Germinal center (tissue), 1 donor: Measurements from ENCODE around the gene ATP2B2.
"Not testable (repeated sequence)": the region's sequence is repeated elsewhere in the genome, so short reads cannot be mapped to it uniquely, and the experiment has no call there.

Experiments
- DNase-seq: peaks from one replicate; pipeline ENCODE4 v3.0.0; 2012; ENCODE audit warnings: mixed read lengths, low spot score

The ATP2B2 gene

DNA sequence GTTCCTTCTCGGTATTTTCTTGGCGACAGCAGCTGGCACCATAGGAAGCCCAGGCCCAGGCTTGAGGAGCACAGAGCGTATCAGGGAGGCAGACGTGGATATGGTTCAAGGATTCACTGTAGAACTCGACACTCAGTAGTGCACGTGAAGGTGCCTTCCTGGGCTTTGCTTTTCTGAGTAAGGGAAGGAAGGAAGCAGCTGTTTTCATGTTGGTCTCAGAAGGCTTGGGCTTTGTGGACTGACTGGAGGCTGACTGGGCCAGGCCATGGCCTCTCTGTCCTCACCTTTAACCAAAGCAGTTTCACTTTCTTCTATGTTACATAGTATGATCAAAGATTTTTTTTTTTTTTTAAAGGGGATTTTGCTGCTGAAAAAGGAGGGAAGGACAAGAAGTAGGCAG lies 205.7 kb downstream of the ATP2B2 start:
- no peak for DNase-seq

DNA sequence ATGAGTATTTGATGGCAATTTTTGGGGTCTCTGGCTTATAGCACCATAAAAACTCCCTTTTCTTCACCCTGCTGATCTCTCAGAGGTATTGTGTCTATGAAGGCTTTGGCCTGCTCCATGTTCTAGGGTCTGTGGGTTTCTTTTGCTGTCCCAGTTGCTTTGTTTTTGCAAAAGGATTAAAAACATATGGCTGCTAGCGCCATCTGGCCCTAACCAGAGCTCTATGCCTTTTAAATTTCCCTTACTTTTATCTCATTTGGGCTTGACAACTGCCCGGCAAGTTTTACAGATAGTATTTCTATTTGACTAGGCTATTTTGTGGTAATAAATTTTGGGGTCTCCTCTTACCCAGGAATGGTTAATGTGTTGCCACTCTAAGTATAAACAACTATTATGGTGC lies 206.2 kb downstream of the ATP2B2 start:
- DNase-seq, result no peak

DNA sequence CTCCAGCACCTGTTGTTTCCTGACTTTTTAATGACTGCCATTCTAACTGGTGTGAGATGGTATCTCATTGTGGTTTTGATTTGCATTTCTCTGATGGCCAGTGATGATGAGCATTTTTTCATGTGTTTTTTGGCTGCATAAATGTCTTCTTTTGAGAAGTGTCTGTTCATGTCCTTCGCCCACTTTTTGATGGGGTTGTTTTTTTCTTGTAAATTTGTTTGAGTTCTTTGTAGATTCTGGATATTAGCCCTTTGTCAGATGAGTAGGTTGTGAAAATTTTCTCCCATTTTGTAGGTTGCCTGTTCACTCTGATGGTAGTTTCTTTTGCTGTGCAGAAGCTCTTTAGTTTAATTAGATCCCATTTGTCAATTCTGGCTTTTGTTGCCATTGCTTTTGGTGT lies 207.3 kb downstream of the ATP2B2 start:
- not testable (repeated sequence) for DNase-seq

DNA sequence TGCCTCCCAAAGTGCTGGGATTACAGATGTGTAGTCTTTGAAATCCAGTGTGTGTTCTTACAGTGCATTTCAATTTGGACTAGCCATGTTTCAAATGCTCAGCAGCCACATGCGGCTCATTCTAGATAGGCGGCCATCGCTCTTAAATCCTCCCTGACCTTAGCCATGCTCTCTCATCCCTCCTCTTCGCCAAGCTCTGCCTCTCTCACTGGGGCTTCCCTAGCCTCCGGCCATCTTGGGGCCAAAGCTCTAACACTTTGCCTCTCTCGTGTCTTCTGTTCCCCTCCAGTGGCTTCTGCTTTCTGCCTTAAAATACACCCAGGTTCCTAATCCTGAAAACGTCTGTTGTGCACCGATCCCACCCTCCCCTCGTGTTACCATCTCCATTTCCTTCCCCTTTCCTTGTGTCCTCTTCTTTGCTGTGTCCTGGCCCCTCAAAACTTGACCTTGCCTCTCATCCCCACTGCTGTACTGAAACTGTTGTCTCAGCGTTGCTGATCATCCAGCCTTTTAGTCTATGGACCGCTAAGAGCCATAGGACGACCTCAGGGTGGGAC lies 211.3 kb downstream of the ATP2B2 start:
- DNase-seq, result no peak

DNA sequence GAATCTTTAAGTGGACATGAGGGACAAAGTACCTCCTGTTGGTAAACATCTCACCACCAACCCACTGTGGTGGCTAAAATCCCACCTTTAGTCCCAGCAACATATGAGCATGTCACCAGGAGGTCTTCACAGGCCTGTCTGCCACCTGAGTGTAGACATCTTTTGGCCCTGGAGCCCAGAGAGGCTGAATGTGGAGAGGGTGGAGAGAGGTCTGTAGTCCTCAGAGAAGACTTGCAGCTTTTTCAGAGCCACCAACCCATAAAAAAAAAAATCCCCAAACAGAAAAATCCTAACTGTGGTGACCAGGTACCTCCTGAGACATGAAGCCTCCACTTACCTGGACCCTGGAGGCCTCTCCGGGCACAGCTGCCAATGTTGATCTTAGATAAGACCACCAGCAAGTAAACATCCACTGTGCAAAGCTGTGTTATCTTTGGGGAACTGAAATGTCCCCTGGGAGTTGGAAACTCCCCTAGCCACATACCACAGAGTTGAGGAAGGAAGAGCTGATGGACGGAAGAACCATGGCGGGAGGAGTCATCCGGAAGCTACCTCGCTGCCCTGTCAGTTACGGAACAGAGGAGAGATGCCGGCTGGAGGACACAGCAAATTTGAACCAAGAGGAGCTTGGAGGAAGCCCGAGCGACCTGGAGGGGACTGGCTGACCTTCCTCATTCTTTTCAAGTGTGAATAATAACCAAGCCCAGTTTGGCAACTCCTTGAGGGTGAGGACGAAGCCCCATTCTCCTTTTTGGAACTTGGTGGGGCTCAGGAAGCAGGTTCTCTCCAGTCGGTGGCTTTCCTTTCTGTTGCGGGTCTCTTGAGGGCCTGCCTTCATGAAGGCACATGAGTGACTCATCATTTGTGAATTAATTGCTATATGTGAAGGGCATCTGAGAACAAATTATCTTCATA lies 212.6 kb downstream of the ATP2B2 start, which contains the start of gene GHRL:
GHRL (minus strand) TSS at position 443 of the 915 bp plus-strand sequence. CDS start 2,767 bp downstream, outside the sequence.
- DNase-seq, result peak; percentile 78

DNA sequence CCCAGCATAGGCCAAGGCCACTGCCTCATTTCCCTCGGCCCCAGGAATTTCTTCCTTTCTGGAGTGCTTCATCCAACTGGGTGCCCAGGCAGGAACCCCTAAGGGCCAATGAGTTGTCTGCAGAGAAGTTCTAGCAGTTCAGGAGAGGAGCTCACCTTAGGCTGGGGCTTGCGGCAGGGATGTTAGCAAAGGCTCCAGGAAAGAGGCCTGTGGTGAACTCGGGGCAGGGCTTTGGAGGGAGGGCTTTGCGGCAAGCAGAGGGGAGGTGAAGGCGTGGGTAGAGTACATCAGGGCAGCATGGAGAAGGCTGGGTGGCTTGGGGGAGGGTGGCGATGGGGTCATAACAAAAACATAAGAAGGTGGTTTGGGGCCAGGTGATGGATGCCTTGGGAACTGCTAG lies 213.7 kb downstream of the ATP2B2 start:
- DNase-seq, result no peak

DNA sequence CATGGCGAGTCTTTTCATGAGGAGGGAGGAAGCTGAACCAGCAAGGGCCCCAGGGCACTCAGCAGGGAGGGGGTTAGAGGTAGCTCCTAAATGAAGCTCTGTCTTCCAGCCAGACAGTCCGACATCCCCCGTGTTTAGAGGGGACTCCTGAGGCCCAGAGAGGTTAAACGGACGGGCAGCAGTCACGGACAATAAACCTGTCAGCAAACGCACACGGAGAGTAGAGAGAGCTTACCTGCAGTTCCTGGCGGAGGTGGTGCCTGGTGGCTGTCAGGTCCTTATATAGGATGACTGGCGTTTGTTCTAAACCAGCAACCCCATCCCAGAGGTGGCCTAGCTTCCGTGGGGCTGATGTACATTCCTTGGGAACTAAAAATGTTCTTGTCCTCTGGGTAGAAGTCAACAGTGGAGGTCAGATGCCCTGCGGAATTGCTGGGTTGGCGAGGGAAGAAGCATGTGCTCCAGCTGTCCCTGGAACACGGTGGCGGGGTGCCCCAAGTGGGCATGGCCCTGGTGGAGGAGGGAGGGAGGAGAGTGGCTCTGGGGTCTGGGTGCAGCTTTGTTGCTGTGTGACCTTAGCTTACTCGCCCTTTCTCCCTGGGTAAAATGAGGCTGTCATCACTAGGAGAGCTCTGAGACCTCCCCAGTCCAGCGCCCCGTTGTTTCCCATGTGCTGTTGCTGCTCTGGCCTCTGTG lies 214.8 kb downstream of the ATP2B2 start:
- no peak for DNase-seq

DNA sequence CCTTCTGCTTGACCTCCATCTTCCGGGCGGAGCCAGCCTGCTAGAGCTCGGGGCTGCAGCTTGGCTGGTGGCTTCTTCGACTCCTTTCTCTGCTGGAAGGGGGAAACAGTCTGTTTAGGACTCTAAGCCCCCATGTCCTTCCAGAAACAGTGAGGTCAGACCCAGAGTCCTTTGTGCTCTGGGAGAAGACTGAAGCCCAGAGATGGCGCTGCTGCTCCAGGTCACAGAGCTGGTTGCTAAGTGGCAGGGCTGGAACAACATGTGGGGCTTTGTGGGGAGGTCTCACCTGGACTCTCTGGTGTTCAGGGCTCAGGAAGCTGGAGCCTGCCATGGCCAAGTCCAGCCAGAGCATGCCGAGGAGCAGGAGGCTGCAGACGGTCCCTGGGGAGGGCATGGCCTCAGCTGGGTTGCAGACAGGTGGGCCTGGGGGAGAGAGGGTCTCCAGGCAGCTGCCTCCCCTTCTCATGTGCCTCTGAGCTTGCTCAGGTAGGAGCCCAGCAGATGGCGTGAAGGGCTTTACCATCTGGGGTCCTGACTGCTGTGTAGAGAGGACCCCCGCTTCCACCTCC lies 215.5 kb downstream of the ATP2B2 start:
- DNase-seq, result no peak

DNA sequence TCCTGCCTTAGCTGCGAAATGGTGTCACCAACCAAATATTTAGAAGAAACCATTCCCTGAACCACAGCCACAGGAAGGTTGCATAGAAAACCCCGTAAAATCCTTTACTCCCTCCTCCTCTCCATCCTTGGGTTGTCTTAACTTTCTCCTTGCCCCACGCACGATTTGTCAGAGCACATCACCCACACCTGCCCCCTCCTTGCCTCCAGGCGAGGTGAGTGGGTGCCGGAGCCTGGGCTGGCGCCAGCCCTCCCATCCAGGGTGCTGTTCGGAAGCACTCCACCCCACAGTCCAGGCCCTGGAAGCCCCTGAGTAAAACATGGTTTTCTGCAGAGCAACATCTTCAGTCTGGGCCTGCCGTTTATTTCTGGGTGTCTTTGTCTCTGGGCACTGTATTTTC lies 216.3 kb downstream of the ATP2B2 start:
- no peak for DNase-seq

DNA sequence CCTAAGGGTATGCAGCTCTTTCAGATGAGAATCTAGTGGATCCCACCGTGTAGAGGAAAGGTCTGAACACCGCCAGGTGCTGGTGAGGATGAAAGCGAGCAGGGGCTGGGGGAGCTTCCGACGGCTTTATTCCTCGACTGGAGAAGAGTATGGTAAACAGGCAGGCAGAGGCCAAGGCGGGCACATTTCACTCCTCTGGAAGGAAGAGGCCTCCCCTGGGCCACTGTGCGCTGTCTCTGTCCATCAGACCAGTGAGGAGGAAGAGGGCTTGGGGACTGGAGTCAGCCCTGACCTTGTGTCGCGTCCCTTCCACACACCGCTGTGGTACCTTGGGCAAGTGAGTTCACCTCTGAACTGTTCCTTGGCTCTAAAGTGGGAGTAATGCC lies 216.8 kb downstream of the ATP2B2 start:
- DNase-seq, result no peak

DNA sequence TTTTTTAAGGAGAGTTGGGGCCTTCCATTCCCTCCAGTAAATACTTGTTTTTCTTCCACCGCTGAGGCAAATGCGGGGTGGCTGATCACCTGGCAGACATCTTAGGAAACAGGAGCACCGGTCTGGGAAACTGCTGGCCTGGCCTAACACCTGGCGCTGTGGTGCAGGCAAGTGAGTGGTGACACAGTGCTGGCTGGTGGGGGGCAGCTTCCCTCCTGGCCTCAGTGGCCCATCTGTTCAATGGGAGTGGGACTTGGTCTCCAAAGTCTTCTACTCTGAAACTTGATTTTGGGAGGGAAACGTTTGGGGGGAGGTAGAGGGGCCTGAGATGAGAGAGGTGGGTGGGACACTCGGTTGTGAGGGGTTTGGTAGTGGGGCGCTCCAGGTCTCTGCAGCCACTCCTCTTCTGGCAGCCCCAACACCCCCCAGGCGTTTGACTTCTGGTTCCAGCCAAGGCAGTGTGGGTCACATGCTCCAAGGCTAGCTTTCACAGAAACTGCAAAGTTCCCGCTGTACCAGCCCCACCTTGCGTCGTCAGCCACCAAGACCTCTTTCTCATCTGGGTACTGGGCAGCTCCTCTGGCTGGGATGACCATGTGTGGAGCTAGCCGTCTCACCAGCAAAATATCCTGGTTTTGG lies 217.3 kb downstream of the ATP2B2 start:
- no peak for DNase-seq

DNA sequence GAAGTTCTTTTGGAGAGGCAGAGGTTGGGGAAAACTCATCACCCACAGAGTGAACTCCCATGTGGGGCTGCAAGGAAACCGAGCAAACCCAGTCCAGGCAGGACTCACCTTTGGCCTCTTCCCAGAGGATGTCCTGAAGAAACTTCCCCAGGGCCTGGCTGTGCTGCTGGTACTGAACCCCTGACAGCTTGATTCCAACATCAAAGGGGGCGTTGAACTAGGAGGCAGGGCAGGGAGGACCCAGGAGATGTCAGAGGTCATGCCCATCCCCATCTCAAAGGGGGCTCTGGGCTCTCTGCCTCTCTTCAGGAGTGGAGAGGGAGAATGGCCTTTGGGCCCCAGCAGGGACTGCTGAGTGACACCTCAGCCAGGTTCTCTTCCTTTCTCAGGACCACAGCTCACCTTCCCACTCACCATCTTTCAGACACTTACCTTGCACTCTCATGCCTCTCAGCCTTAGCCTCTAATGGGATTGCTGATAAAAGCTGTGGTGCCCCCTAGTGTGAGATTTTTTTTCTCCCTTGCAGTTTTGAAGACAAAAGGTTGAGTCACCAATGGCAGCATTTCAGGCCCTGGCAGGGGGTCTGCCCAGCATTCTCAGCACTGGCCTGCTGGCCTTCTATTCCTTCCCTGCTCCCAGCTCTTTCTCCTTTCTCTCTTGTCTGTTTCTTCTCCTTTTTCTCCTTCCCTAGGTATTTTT lies 218.6 kb downstream of the ATP2B2 start:
- DNase-seq, result peak; percentile 32

DNA sequence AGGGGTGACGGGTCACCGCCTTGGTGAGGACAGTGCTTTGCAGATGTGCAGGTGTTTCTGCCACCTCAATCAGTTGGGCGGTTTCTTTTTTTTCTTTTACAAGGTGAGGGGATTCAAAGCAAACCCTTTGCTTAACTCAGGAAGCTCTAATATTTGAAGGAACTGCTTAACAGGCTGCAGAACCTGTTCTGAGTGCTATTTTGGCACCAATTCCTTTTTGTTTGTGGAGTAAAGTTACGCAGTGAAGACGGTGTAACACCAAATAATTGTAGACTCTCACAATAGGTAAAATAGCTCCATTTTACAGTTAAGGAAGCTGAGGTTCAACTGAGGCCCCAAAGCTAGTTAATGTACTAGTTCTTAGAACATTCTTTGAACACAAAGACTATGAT lies 219.3 kb downstream of the ATP2B2 start:
- no peak for DNase-seq

DNA sequence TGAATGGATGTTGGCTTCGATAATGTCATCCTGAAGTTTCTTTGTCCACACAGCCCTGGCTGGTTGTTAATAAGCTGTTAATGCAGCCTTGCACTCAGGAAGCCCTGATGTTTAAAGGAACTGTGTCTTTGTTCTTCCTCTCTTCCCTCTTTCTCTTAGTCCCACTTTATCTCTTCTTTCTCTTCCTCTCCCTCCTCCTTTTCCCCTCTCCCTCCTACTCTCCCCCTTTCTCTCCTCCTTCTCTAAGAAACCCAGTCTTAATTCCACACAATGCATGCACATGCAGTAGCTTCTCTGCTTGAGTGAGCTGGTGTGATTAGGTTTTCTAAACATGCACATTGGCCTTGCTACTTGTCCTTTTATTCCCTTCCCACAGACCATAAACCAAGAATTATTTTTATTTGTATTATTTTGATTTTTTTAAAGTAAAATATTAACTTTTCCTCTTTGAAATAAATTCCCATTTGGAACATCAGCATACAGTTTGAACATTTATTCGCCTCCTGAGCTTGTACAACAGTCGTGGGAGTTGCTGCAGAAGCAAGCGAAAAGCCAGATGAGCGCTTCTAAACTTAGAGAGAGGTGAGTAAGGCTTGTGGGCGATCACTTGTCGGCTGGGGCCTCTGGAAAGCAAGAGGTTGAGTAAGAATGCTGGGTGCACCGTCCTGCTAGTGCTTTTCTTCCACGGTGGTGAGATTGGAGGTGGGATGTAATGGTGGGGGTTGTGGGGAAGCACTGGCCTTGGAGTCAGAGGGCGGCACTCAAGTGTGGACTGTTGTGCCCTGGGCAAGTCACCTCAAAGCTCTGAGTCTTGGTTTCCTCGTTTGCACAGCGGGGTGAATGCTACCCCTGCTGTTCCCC lies 219.9 kb downstream of the ATP2B2 start:
- no peak for DNase-seq

DNA sequence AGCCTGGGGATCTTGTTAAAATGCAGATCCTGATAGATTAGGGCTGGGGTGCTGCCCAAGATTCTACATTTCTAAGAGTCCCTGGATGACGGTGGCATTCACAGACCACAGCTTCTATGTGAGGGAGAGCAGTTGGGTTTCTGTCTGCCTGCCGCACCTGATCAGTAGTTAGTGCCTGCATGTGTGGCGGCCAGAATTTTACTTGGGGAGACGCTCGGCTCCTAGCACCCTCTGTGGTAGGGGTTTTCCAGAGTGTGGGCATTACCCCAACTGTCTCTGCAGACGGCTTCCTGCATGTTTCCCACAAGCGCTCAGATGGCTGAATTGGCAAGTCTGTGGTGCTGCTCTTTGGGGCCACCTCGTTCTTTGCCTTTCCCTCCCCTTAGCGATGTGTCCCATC lies 220.9 kb downstream of the ATP2B2 start:
- DNase-seq, result no peak

DNA sequence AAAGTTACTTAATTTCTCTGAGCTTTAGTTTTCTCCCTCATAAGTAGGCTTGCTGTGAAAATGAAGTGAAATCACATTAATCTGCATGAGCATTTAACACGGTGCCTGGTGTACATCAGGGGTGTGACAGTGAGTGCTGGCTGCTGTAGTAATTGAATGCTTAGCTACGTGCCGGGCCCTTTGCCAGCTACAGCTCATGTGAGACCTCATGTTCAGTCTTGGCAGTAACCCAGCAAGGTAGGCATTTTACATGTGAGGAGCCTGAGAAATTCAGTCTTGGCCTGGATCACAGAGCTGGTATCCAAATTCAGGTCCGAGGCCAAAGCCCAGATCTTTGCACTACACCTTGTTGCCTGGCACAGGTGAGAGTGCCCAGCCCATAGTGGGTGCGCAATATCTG lies 221.7 kb downstream of the ATP2B2 start:
- DNase-seq, result no peak

DNA sequence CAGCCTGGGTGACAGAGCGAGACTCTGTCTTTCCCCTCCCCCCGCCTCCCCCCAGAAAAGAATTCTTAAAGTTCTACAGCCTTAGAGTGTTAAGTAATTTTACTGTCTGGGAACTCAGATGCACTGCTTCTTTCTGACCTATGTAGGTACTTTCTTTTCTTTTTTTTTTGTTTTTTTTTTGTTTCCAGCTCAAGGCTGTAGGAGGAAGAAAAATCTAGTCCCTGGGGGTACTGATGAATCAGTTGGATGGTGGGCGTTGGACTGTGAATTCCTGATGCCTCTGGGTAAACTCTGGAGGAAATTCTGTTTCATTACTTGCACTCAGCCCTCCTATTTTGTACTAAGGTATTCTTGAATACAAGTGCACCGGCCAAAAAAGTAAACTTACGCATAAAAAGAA lies 223.4 kb downstream of the ATP2B2 start:
- no peak for DNase-seq

DNA sequence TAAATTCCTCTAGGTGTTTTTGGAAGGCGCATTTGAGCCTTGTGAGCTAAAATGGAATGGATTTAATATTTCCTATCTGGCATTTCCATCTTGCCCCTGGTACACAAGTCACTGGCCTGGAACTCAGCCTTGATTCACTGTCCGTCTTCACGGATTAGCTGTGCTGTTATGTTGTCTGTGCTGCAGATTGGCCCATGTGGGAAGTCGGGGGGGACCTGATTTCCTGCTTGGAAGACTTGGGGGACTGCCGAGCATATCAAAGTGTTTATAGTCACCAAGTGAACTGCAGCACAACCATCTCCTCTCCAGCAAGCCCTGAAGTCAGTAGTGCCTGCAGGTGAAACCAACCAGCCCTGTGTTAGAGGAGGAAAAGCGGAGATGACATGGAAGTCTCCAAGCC lies 224.8 kb downstream of the ATP2B2 start:
- no peak for DNase-seq

DNA sequence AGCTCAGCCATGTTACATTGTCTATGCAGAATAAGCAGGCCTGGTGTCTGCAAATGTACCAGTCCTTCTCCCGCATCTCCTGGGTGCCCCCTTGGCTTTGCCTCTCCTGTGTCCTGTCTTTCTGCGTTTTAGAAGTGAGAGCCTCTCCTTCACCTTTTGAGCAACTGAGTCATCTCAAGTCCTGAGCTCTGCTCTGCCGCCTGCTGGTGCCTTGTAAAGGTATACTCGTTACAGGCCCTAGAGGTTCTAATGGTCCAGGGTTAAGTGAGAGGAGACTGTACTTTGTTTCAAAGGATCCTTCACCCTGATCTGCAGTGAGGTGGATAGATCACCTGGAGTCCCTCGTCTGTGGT lies 225.2 kb downstream of the ATP2B2 start:
- no peak for DNase-seq

DNA sequence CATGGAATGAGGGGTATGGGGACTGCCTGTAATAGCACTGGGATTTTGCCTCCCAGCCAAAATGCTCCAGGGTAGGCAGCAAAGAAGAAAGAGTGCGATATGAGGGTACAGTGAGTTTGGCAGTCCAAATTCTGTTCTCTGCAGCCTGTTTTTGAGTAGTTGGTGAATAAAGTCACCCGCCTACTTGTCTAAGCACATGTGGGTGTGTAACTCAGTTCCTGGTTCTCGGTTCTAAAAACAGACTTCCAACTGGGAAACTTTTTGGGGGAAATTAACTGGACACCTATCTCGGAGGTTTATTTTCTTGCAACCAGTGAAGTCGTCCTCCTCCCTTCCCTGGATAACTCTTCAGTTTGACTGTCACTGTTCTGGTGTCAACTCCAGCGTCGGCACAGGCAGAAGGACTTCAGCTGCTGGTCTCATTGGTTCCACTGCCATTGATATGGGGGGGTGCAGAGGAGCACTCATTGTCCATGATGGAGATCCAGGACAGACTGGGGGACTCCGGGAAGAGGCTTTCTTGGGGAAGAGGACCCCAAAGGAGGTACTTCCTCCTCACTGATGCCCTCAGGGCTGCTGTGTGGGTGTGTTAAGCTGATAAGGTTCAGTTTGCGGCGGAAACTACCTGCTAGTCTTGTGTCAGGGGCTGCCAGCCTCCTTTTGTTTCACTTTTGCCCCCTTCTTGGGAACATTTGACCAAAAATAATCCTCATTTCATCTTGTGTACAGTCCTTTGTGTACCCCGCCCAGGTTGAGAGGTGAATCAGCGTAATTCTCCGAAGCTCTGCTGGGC lies 225.8 kb downstream of the ATP2B2 start:
- no peak for DNase-seq
